K562 (cell line): ENCODE results near the gene POTEE. TPM values are rescaled to one million over a fixed set of nuclear protein-coding genes. Genes with fewer than 3 reads are reported as not detected.
A peak's percentile ranks its signal among the peaks of the same experiment; 100 is the strongest.
"Not testable (repeated sequence)": the region's sequence is repeated elsewhere in the genome, so short reads cannot be mapped to it uniquely, and the experiment has no call there.

Experiments
- ATAC-seq: fragments of 200-7000 bp; cut with Tn5 transposase; 3 replicates; pipeline ENCODE4 v1.9.1; 2020; ENCODE audit warnings: moderate library complexity
- BruUV-seq: library from RNA; stranded (reverse); fragments of 400-500 nt; replicated peaks from 2 replicates; lab custom pipeline; 2021; lab: Mats Ljungman, UMichigan
- CTCF ChIA-PET: fragments of 300-600 bp; formaldehyde crosslinking; extraction: SDS; loops from one replicate; lab custom pipeline; 2021; ENCODE audit warnings: low intra/inter-chr PET ratio; lab: Yijun Ruan, JAX
- POLR2A ChIA-PET: fragments of 300-600, 350-650 bp; sonication (Branson Sonifier 250); formaldehyde crosslinking; extraction: SDS; loops from one replicate; lab custom pipeline; 2021; ENCODE audit warnings: antibody characterized with exemption, inconsistent platforms; lab: Yijun Ruan, JAX
- DNase-seq, 4 experiments: peaks; one replicate each; pipeline versions ENCODE4 v3.0.0 to v3.0.0-alpha.2; 2011 to 2018; ENCODE audit warnings: low spot score in 3 of 4, mixed read lengths in 3 of 4; ENCODE audit errors: extremely low read depth in 1 of 4
- FAIRE-seq: peaks from 2 replicates; lab custom pipeline; 2011; peaks lifted over from hg19 to GRCh38; lab: Jason Lieb, UNC
- H2AFZ ChIP-seq: 2 replicates; pipeline ENCODE4 v1.6.0; 2011; ENCODE audit warnings: low read depth, low read length, control low read depth, inconsistent platforms
- H3K27ac ChIP-seq: fragments of 200-600 bp; 3 replicates; pipeline ENCODE4 v1.8.0; 2011; ENCODE audit warnings: low read depth, mild to moderate bottlenecking, control low read depth, inconsistent platforms, low read length, moderate library complexity, mixed read lengths; ENCODE audit errors: extremely low read depth
- H3K27me3 ChIP-seq, 2 experiments: fragments of 300-600 bp in 1 of 2; 2 replicates in 1 of 2; 3 replicates in 1 of 2; pipeline versions ENCODE4 v1.6.0 to v1.8.0; 2011; ENCODE audit warnings: inconsistent platforms in 2 of 2, low read length in 2 of 2, mild to moderate bottlenecking in 1 of 2, mixed read lengths in 1 of 2, moderate library complexity in 1 of 2; ENCODE audit not compliant: control insufficient read depth in 2 of 2, insufficient read depth in 2 of 2
- H3K36me3 ChIP-seq: fragments of 300-600 bp; 3 replicates; pipeline ENCODE4 v1.8.0; 2011; ENCODE audit warnings: mild to moderate bottlenecking, low read length, inconsistent platforms; ENCODE audit not compliant: control insufficient read depth, insufficient read depth
- H3K4me1 ChIP-seq, 2 experiments: fragments of 200-600 bp in 1 of 2; replicated peaks in 1 of 2; 2 replicates in 1 of 2; 3 replicates in 1 of 2; pipeline versions ENCODE4 v1.5.1 to v1.8.0; 2011; ENCODE audit warnings: inconsistent platforms in 2 of 2, low read length in 2 of 2, mild to moderate bottlenecking in 1 of 2, mixed read lengths in 1 of 2, moderate library complexity in 1 of 2; ENCODE audit not compliant: control insufficient read depth in 2 of 2, insufficient read depth in 2 of 2
- H3K4me2 ChIP-seq: 2 replicates; pipeline ENCODE4 v1.6.1; 2011; ENCODE audit warnings: low read length, control low read depth, inconsistent platforms, mixed read lengths; ENCODE audit not compliant: insufficient read depth
- H3K4me3 ChIP-seq: fragments of 200-600 bp; sonication (generic), shearing (Covaris generic); 2 replicates; pipeline ENCODE4 v1.5.1; 2016; ENCODE audit warnings: control low read depth, inconsistent platforms
- H3K79me2 ChIP-seq: fragments of 200-600 bp; 3 replicates; pipeline ENCODE4 v1.8.0; 2011; ENCODE audit warnings: low read length, inconsistent platforms; ENCODE audit not compliant: control insufficient read depth, insufficient read depth
- H3K9ac ChIP-seq, 2 experiments: 2 replicates each; pipeline versions ENCODE4 v1.6.0 to v1.6.1; 2011; ENCODE audit warnings: low read depth in 2 of 2, low read length in 2 of 2, control low read depth in 1 of 2, inconsistent platforms in 1 of 2, mild to moderate bottlenecking in 1 of 2, mixed read lengths in 1 of 2; ENCODE audit not compliant: insufficient read depth in 1 of 2
- H3K9me1 ChIP-seq: one replicate; pipeline ENCODE4 v1.6.0; 2011; ENCODE audit warnings: inconsistent platforms, mild to moderate bottlenecking, low read length, moderate library complexity; ENCODE audit not compliant: control insufficient read depth, insufficient read depth
- H3K9me3 ChIP-seq: replicated peaks from 2 replicates; pipeline ENCODE4 v1.5.1; 2011; ENCODE audit warnings: low read depth, low read length, inconsistent platforms; ENCODE audit not compliant: control insufficient read depth, insufficient read depth
- H4K20me1 ChIP-seq: replicated peaks from 2 replicates; pipeline ENCODE4 v1.6.1; 2011; ENCODE audit warnings: low read length, inconsistent platforms, mixed read lengths; ENCODE audit not compliant: control insufficient read depth, insufficient read depth
- CBFA2T3 ChIP-seq: fragments of 450-650 bp; IDR thresholded peaks from 2 replicates; pipeline ENCODE4 v1.6.1; 2017
- MAFF ChIP-seq: IDR thresholded peaks from 2 replicates; pipeline ENCODE4 v1.6.1; 2012; ENCODE audit warnings: low read length, improper control_type of control experiment
- NFE2 ChIP-seq: IDR thresholded peaks from 2 replicates; pipeline ENCODE4 v1.6.1; 2014; ENCODE audit warnings: antibody characterized with exemption, low read depth
- RFX1 ChIP-seq: fragments of 450-650 bp; IDR thresholded peaks from 2 replicates; pipeline ENCODE4 v1.6.1; 2016; ENCODE audit warnings: mild to moderate bottlenecking, moderate library complexity
- TEAD4 ChIP-seq, 2 experiments: sonication (generic) in 1 of 2; formaldehyde crosslinking in 1 of 2; IDR thresholded peaks; 2 replicates each; pipeline versions ENCODE4 v1.6.1 to v1.8.0; 2012 to 2022; ENCODE audit warnings: borderline replicate concordance in 1 of 2, inconsistent platforms in 1 of 2, low read length in 1 of 2, mild to moderate bottlenecking in 1 of 2, missing genetic modification reagents in 1 of 2
- WGBS: fragments of 100-300 bp; shearing (Covaris generic); methylation state at CpG from one replicate; pipeline ENCODE4 v1.1.6; 2016; ENCODE audit warnings: low coverage, mixed read lengths; ENCODE audit not compliant: insufficient coverage; ENCODE audit errors: missing lambda C conversion rate; 5-methylcytosine and 5-hydroxymethylcytosine counted together
- in situ Hi-C: fragments of 300-500 bp; cut with MboI; formaldehyde crosslinking; loops from 4 replicates; pipeline ENCODE4 v1.15.0; 2018; ENCODE audit warnings: inconsistent platforms, mixed read lengths
- intact Hi-C: fragments of 100-400 bp; cut with micrococcal nuclease; formaldehyde crosslinking; loops from 2 replicates; pipeline ENCODE4 v1.14.2; 2022
- polyA plus RNA-seq, 8 experiments: library from polyadenylated mRNA; depleted of rRNA in 4 of 8; stranded (reverse) in 5 of 8; unstranded in 3 of 8; fragments of >200 nt; fragmentation: Nextera tagmentation in 2 of 8; fragmentation: Illumina TruSeq in 1 of 8; extraction: Ambion mirVana in 2 of 8; extraction: Trizol in 1 of 8; gene quantifications; 2 replicates each; pipeline versions ENCODE4 v1.2.1 to v1.2.3, GENCODE V29; 2011 to 2014; ENCODE audit warnings: inconsistent platforms in 1 of 8, missing spikeins in 1 of 8
- total RNA-seq, 7 experiments: library from RNA; depleted of rRNA in 6 of 7; stranded (reverse); fragments of >200 nt in 6 of 7; fragmentation: Illumina TruSeq in 2 of 7; extraction: Trizol in 2 of 7; gene quantifications; 2 replicates each; pipeline versions ENCODE4 v1.2.1 to v1.2.3, GENCODE V29; 2011 to 2021; ENCODE audit warnings: low replicate concordance in 1 of 7

The POTEE gene
- total and polyA plus RNA-seq, 9 of the 15 experiments (the other 6 are each of a cell fraction or from before 2014, with no cell fraction given), result 0.22 to 31.8 (median 16.9) TPM

GRCh38 chr2:131181451-131181850, 27.9 kb upstream of the POTEE start:
- ATAC-seq; CTCF ChIA-PET; H3K9ac ChIP-seq; BruUV-seq; H3K27me3 ChIP-seq; H3K4me3 ChIP-seq; H3K36me3 ChIP-seq; FAIRE-seq; in situ Hi-C loops; H2AFZ ChIP-seq; POLR2A ChIA-PET; intact Hi-C loops; H3K79me2 ChIP-seq; H3K4me1 ChIP-seq; H3K9me3 ChIP-seq; H3K4me2 ChIP-seq; H4K20me1 ChIP-seq; H3K27ac ChIP-seq; TF ChIP-seq TEAD4 (CRISPR knock-in tag; IDR thresholded peaks at IDR 0.05; ENCODE audit: borderline replicate concordance): not testable (repeated sequence)
- peak in 1 of 4 experiments; percentile 17 for DNase-seq
- TF ChIP-seq CBFA2T3 (peak; percentile 17; the same call in 1 of the 2 replicates), NFE2 (peak; percentile 25; the same call in 1 of the 2 replicates), MAFF (peak; percentile 20; the same call in 1 of the 2 replicates), TEAD4 (IDR thresholded peaks at IDR 0.05; ENCODE audit: low read length) (peak; percentile 24; the same call in 1 of the 2 replicates)
- TF ChIP-seq, all 486 proteins: peak for 4; not testable (repeated sequence) for 482
- H3K9me1 ChIP-seq, result not testable (repeated sequence)
- WGBS, result 0% methylated on average over 4 of the region's 4 CpGs

GRCh38 chr2:131193421-131193820, 15.9 kb upstream of the POTEE start:
- H2AFZ ChIP-seq, FAIRE-seq, BruUV-seq, POLR2A ChIA-PET, CTCF ChIA-PET, H3K9me1 ChIP-seq, H4K20me1 ChIP-seq, ATAC-seq, H3K79me2 ChIP-seq, H3K36me3 ChIP-seq, H3K4me3 ChIP-seq, H3K9me3 ChIP-seq, H3K4me2 ChIP-seq, H3K4me1 ChIP-seq, H3K27me3 ChIP-seq, in situ Hi-C loops: not testable (repeated sequence)
- 15% methylated on average over 3 of the region's 3 CpGs for WGBS
- peak; percentile 34; the same call in 1 of the 2 replicates for TF ChIP-seq RFX1
- TF ChIP-seq, all 486 proteins: peak for 1; not testable (repeated sequence) for 485
- DNase-seq, intact Hi-C loops, H3K9ac ChIP-seq, H3K27ac ChIP-seq: not testable (repeated sequence)
